Stimulated activated CD8-positive, alpha-beta memory T cell treated with anti-CD3 and anti-CD28 coated beads, Interleukin-12 subunit alpha, Interleukin-12 subunit beta, amount 100 ng/mL, for 1 hour (primary cell): ENCODE data around the gene BACE2.

Experiments used
- DNase-seq: peaks from one replicate; pipeline ENCODE4 v3.0.0-alpha.2; 2020; ENCODE audit warnings: low read depth

The BACE2 gene

DNA sequence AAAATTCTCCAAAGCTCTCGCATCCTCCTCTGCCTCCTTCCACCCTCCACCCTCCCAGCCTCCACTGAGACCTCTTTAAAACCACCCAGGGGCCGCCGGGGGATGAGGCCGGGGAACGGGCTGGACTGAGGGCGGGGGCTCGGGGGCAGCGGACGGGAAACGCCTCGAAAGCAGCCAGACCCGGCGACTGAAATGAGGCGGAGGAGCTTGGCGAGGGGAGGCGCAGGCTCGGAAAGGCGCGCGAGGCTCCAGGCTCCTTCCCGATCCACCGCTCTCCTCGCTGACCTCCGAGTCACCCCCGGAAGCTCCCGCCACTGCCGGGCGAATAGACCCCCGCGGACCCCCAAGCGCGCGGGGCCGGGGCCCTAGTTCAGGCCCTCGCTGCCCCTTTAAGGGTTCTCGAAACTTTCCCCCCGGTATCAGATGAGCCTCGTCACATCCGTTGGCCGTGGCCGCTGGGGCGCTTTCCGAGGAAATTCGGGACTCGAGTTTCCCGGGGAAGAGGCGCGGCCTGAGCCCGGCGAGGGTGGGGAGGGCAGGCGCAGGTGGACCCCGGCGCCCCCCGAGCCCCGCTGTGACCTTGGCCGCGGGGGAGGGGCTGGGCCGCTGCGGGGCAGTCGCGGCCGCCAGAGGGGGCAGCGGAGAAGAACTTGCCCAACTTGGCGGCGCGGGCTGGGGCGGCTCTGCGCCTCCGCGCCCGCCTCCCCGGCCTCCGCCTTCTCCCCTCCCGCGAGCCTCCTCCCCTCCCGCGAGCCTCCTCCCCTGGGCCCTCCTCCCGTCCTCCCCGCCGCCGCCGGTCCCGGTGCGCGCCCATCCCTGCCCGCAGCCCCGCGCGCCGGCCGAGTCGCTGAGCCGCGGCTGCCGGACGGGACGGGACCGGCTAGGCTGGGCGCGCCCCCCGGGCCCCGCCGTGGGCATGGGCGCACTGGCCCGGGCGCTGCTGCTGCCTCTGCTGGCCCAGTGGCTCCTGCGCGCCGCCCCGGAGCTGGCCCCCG is at the start of gene BACE2:
Gene BACE2, plus strand, starts transcription at position 813 of the 995 bp plus-strand sequence. Its CDS starts 104 bp downstream, at position 917.
- no peak for DNase-seq

DNA sequence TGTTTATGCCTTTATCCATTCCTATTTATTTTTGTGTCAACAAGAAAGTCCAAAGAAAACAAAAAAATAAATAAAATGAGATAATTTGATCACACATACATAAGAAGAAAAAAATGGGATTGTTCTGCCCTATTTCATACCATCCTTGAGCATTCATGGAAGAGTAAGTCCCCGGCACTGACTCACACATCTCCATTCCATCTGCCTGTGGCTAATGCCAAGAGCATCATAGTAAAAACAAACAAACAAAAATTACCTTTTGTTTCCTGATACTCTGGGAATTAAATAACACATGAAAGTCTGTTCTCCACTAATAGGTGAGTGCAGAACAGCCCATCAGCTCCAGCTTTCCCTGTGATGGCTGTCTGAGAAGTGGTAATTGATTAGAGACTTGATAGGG is 48.1 kb upstream of the BACE2 start:
- DNase-seq = no peak

DNA sequence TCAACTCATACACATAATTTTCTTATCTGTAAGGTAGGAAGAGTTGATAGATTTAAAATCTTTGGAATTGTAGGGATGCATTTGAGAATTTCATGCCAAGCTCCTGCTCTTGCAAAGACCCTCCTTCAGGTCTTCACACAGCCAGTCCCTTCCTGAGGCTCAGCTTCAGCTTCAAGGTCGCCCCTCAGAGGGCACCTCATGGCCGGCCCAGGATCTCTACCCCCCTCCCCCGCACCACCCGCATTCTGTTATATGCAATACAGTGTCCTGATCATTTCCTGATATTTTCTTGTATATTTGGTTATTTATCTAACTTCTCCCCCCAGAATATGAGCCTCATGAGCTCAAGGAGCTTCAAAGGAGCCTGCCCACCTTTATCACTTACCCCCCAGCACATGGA is 47.0 kb upstream of the BACE2 start:
- DNase-seq = no peak

DNA sequence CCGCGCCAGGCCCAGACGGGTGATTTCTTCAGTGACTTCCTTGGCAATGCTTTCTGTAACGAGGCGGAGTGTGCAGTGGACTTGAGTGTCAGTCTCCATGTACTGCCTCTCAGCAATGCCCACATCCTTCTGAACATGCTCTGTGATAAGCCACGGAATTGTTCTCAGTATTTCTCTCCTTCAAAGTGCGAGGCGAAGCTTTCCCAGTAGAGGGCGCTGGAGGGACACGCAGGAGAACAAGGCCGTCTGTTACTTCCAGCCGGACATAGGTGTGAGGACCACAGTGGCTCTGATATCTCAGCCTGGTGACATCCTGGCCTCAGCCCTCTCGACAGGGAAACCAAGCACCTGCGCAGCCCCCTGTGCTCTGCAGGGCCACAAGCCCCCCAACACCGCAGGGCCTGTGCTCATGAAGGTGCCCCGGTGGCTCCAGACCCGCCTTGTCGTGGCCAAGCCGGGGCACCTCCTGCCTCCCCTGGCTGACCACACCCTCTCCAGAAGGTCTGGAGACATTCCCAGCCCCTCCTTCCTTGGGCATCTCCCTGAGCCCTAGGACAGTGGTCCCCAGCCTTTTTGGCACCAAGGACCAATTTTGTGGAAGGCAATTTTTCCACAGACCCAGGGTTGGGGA is 46.1 kb upstream of the BACE2 start:
- peak; percentile 13 for DNase-seq

DNA sequence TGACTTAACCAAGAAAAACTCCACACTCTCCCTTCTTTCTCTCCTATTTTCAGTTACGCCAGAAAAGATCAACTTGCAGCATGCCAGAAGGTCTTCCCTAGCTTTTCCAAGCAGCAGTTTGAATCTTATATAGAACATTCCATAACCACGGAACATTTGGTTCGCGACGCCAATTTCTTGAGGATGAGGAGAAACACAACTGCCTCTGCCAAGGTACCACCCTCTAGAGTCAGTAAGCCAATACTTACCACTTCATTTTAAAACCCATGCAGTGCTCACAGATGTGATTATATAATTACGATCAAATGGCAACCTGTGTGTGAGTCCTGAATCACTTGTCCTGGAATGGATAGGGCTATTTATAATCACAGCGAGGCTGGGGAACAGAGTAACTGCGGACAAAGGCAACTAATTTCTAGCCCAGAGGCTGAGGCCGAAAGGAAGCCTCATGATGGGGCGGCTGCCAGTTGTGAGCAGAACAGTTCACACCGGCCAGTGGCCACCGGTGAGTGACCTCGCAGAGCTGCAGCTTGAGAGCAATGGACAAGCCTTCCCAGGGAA is 43.2 kb upstream of the BACE2 start:
- no peak for DNase-seq

DNA sequence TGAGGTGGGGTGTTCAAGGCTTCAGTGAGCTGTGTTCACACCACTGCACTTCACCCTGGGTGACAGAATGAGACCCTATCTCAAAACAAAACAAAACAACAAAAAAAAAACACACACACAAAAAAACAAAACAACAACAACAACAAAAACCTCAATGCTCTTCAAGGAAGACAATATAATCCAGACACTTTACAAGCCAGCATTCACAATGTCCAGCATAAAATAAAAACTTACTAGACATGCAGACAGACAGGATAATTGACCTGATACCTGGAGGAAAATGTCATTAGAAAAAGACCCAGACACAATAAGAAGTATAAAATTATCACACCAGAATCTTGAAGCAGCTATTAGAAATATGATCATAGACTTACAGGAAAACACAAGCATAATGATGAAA is 39.0 kb upstream of the BACE2 start:
- no peak for DNase-seq

DNA sequence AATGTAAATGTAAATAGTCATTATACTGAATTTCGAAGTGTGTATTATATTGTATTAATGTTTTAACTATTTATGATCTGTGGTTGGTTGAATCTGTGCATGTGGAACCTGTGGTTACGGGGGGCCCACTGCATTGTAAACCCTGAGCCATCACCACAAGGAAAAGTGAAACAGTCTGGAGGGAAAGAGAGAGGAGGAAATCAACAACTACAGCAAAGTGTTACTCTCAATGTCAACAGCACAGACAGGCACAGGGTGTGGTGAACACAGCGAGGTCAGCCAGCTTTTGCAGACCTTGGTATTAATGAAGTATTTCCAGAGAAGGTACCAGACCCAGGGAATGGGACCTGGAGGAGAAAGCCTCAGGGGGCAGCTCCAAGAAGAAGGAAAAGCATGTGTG is 37.1 kb upstream of the BACE2 start:
- no peak for DNase-seq

DNA sequence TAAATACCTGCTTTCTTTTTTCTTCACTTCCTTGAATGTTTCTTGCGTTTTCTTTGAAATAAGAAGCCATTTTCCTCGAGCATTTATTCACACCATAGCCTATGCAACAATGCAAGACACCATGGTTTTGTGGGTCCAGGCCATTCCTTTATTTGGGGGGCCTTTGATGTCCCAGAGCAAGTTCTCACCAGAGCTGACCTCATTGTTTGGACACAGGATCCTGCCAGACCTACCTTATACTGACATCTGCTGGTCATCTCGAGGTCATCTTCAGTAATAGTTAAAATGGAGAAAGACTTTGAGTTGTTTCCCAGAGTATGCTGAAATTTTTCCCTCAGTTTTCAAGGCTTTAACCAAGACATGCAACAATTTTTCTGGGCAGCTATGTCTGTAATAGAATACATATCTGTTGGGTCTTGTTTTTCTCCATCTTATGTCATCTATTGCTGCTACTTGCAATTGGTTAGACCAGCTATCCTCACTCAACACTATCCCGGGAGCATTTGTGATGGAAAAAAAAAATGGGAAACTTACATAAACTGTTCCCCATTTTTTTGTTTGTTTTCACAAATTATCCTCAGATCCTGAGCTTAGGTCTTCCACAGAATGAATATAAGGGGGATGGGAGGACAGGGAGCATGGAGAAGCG is 34.0 kb upstream of the BACE2 start:
- DNase-seq = no peak

DNA sequence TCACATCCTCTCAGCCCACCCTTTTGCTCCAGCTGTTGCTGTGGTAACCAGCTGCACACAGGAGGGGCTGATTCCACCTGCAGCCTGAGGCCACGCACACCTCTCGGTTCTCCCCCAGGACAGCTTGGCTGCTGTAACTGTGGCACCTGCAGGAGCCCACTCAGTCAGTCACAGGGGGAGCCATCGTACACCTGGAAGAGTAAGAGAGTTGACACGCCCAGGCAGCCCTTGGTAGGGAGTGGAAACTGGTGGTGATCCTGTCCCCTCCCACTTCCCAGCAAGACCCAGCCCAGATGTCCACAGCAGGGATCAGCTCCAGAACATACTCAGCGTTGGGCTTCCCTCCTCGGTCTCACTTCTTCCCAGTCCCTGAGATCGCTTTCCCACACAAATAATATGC is 32.2 kb upstream of the BACE2 start:
- no peak for DNase-seq

DNA sequence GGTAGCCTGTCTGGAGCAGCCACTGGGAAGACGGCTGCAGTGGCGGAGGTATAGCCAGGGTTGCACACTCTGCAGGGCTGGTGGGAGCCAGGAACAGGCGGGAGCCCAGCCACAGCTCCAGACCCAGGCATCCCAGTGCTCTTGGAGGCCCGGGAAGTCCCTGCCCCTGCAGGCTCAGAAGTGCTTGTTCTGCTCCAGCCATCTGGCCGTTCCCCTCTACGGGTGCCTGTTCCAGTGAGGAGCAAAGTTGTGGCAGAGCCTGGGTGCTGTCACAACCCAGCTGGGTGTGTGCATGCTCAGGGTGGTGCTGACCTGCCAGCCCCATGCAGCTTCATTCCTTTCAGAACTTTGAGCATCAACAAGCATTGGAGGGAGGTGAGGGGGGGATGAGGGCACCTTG is 31.7 kb upstream of the BACE2 start:
- DNase-seq = no peak

DNA sequence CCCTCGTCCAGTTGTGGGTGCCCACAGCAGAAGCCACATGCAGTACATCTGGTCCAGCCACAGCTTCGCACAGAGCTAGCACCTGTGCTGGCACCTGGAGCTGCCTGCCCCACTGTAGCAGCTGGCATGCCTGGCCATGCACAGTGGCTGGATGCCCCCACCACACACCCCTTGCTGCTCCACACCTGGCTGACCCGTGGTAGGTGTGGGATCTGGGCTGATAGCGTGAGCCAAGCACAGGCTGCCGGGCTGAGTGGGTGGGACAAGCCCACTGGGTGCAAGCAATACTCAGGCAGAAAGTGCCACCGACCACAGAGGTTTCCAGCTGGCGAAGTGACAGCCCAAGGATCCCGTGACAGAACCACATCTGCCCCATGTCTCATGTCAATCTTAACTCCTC is 30.6 kb upstream of the BACE2 start:
- DNase-seq = no peak

DNA sequence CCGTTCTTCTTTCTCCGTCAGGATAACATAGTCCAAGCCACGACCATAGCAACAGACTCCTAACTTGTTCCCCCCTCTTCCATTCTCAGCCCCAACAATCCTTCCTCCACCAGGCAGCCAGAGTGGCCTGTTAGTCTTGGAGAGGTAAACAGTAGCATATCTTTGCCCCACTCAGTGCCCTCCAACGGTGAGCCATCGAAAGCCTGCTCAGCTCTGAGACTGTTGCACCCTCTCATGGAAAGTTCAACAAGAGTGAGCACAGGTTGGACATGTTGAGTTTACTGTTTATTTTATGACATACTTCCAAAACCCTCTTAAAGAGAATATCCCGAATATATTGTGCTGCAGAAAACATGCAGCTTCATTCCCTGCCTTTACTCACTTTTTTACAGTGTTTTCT is 30.1 kb upstream of the BACE2 start:
- no peak for DNase-seq

DNA sequence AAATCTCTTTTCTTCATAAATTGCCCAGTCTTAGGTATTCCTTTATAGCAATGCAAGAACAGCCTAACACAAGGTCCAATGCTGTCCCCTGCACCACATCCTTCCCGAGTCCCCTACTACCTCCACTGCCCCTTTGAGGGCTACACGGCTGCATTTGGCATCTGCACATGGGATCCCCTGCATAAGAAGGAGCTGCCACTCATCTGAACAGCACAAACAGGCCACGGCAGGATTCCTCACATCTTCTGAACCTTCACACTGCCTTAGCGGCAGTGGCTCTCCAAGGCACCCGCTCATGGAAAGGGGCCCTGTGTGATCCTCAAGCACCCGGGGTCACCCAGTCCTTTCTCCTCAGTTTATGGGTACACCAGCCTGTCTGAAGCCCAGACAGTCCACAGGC is 29.2 kb upstream of the BACE2 start:
- DNase-seq = no peak

DNA sequence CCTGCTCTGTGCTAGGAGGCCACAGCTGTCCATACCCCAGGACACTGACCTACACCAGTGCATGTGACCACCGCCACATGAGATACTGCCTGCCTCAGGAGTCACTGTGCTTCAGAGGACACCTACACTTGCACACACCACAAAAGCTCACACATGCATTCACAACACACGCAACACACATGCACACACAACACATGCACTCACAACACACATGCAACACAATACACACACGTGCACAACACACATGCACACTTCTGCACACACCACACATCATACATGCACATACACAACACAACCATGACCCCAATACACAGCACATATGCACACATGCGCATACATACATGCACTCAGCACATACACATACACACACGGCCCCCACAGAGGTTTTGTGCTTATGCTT is 28.7 kb upstream of the BACE2 start:
- no peak for DNase-seq

DNA sequence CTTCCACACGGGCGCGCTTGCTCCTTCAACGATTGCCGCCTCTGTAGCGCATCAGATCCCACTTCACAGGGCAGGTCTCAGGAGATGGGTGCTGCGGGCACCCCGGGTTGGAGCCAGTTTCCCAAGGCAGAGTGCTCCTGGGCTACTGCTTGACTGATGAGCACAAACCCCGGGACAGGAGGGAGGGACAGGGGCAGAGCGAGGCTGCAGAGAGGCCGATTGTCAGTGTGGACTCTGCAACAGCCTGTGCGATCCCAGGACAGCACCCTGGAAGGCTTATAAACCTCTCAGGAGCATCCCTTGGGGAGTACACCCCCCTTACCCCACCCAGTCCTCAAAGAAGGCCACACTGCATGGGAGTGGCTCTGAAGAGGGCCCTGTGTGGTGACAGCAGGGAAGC is 28.0 kb upstream of the BACE2 start:
- DNase-seq = no peak

DNA sequence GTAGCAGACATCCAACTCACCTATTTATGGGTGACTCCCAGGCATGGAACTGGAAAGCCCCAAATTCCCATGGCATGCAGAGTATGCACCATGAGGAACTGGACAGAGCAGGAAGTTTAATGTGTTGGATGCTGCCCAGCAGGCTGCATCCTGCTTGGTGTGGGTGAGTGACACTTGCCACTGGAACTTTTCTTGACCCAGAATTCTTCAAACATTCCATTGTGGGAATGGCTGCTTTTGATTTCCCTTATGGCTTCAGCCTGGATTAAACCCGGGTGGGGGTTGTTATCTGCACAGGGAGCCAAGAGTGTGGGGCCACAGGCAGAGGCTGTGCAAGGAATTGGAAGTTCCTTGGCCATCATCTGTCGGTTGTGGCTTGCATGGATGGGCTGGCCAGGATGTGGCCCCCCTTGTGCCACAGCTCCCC is 26.9 kb upstream of the BACE2 start:
- no peak for DNase-seq

DNA sequence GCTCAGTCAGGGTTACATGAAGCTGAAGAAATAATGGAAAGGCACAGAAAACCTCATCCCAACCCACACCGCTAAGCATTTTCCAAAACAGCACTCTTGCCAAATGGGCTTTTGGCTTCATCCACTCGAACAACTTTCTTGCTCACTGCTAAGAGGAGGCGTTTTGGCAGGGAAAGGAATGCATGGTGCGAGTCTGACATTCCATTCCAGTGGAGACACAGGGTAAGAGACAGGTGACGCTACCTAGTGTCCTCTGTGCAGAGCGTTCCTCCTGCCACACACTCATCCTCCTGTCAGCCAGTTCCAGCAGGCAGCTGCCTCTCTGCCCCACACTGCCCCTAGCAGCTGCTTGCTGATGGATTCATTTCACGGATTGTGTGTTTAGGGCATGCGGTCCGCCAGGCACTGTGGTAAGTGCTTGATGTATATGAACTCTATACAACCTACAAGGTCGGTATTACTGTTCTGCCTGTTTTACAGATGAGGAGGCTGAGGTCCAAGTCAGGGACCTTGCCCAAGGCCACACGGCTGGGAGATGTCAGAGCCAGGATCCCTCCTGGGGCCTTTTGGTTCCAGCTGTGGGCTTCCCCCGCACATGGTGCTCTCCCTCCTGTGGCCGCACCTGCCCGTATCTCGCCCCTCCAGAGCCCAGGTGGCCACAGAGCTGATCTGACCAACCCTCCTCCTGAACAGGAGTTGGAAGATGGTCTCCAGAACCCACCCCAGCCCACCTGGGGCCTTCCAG is 25.7 kb upstream of the BACE2 start:
- DNase-seq = no peak

DNA sequence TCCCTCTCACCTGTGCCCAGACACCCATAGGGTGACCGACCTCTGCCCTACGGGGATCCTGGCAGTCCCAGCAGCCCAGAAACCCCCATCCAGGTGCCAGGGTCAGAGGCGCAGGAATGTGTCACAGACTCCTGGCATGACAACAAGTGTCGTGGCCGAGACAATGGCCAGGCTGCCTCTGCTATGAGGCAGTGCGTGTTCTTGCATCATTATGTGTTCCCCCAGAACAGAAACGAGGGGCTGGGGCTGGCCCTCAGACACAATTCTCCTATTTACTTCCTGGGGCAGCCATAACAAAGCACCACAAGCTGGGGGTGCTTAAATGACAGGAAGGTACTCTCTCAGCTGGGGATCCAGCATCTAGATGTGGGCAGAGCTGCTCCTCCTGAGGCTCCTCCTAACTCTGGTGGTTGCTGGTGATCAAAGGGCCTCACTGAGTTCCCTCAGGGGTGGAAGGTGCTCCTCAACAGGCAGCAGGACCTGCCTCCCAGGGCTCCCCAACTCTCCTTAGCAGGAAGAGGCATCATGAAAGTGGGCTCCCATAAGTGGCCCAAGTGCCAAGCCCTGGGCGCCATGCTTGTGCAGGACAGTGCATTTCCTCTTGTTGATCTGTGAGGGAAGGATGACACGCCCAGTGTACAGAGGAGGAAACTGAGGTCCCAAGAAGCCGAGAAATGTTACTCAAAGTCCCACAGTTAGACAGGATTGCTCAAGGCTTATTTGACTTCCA is 24.2 kb upstream of the BACE2 start:
- DNase-seq = no peak

DNA sequence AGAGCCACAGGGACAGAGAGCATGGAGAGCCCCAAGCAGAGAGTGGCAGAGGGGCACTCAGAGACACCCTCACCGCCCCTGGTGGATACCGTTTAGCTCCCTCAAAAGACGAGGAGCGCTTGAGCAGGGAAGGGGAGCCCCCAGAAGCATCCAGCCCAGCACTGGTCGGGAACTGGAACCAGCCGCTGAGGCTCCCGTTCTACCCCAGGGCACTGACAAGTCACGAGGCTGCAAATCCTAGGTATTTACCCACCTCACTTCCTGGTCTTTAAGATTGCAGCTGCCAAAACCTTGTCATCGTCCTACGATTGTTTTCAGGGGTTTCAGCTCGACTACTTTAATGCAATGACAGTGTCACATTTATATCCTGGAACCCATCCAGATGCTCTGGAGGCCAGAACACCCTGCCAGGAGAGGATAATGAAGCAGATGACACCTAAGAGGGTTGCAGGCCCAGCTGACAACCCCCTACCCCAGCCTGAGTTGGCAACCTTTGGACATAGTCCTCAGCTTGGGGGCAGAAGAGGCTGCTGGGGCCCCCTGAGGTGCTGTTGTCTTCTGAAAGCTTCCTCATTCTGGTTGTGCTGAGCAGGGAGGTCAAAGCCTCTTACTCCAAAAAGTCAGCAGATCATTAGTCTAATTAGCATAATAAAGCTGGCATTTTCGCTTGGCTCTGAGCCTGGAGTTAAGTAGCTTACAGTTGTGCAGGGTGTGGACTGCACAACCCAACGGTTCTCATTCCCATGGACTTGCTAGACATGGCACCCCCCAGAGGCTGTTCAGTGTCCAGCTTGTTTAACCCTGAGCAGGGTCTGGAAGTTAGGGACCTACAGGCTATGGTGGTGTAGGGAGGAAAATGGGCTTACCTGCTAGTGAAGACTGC is 20.6 kb upstream of the BACE2 start:
- no peak for DNase-seq

DNA sequence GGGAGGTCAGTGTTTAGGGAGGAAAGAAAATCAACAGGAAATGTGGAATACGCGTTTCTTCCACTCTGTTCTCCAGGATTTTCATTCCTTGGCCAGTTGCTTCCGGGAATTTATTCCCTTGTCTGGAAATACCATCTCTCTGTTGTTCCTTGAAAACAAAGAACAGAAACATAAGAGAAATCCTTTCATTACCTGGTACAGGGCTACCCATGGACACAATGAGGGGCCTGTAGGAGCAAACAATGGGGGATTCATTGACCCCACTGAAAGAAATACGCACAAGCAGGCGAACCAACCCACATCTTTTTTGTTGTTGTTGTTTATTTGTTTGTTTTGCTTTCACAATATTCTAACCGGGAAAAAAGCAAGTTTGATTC is 20.0 kb upstream of the BACE2 start:
- DNase-seq = no peak
